ENCODE results near the gene KRTAP5-9. TPM values are rescaled to one million over a fixed set of nuclear protein-coding genes. Genes with fewer than 3 reads are reported as not detected.

The KRTAP5-9 gene
- total and polyA plus RNA-seq, 2 donors (not counting 3 experiments of a cell fraction or from before 2014, with no cell fraction given) = 0.28 TPM; not detected in 1

DNA sequence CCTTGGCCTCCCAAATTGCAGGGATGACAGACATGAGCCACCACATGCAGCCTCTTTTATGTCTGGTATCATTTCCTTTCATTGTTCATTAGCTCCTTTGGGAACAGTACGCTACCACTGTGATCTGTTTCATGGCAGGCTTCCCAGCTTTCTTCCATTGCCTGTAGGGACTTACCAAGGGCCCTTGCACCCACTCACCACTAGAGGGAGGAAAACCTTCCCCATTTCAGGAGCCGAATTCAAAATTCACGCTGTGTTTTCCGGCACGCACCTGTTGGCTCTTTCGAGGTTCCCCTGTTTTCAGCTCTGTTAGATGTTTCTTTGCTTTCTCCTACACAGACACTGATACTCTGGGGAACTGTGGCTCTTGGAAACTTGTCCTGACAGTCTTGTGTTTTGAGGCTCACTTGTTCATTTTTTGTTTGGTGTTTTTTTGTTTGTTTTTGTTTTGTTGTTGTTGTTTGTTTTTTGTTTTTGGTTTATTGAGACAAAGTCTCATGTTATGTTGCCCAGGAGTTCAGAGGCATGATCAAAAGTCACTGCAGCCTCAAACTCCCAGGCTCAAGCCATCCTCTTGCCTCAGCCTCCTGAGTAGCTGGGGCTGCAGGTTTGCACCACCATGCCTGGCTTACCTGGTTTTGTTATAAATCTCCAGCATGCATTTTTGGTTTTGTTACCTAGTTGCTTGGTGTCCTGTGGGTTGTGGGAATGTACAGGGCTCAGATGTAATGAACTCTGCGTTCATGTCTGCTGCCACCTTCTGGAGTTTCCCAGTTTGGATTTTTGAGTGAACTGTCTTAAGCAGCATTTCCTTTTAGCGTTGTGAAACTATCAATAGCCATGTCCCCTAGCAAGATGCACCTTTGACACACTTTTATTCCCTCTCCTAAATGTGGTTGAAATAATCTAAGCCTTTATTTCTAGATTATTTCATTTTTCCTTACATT is 32.1 kb downstream of the KRTAP5-9 start:
- H3K4me1 ChIP-seq (ENCODE audit: control insufficient read depth, extremely low read depth, insufficient read depth, low read length) = no peaks in the 10 kb centered on the region
- H2AFZ ChIP-seq (ENCODE audit: low read depth, low read length) = no peak overlapping the region
- H3K4me2 ChIP-seq (ENCODE audit: insufficient read depth, low read length) = no peak overlapping the region
- no peaks in the 10 kb centered on the region for H3K9me3 ChIP-seq (replicated peaks; ENCODE audit: control insufficient read depth, insufficient read depth, low read length)
- CTCF ChIA-PET = interaction anchor here (0.6 to 1.4 kb wide), 19 partner anchors 9 to 1110 kb away, joined by 3 to 28 read pairs (median 5); partner anchors contain the start of genes DHCR7, KRTAP5-10 and NADSYN1
- no peaks in the 10 kb centered on the region for H3K36me3 ChIP-seq (ENCODE audit: control insufficient read depth in 2 of 2, extremely low read depth in 1 of 2, insufficient read depth in 2 of 2, low read length in 2 of 2)
- dilution Hi-C loops (cut with MboI; ENCODE audit: extremely low pct_ligation_motif_present, low sequenced_read_pairs) = no loop called here
- TF ChIP-seq JUN (IDR thresholded peaks at IDR 0.05; ENCODE audit: borderline replicate concordance, insufficient read depth, insufficient read length, low read depth) (no peak), EZH2 (IDR thresholded peaks at IDR 0.05; ENCODE audit: borderline replicate concordance, low read depth, low read length, severe bottlenecking) (no peak), POLR2A (IDR thresholded peaks at IDR 0.05; ENCODE audit: low read depth, low read length) (no peak), MYC (IDR thresholded peaks at IDR 0.05; ENCODE audit: low read depth, low read length) (no peak), POLR2AphosphoS5 (IDR thresholded peaks at IDR 0.05; ENCODE audit: insufficient read depth, low read depth, low read length) (no peak)
- TF ChIP-seq, protein P1, sequence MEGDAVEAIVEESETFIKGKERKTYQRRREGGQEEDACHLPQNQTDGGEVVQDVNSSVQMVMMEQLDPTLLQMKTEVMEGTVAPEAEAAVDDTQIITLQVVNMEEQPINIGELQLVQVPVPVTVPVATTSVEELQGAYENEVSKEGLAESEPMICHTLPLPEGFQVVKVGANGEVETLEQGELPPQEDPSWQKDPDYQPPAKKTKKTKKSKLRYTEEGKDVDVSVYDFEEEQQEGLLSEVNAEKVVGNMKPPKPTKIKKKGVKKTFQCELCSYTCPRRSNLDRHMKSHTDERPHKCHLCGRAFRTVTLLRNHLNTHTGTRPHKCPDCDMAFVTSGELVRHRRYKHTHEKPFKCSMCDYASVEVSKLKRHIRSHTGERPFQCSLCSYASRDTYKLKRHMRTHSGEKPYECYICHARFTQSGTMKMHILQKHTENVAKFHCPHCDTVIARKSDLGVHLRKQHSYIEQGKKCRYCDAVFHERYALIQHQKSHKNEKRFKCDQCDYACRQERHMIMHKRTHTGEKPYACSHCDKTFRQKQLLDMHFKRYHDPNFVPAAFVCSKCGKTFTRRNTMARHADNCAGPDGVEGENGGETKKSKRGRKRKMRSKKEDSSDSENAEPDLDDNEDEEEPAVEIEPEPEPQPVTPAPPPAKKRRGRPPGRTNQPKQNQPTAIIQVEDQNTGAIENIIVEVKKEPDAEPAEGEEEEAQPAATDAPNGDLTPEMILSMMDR (IDR thresholded peaks at IDR 0.05; ENCODE audit: extremely low read depth in 1 of 2, insufficient read depth in 1 of 2, low read depth in 1 of 2, low read length in 2 of 2) = peak; percentile 76 to 86
- H3K4me3 ChIP-seq (replicated peaks in 1 of 3; ENCODE audit: insufficient read depth in 1 of 3, low read depth in 1 of 3, low read length in 3 of 3) = no peak overlapping the region
- POLR2A ChIA-PET = no interaction called here
- peaks cover 0 to 2% of the 10 kb centered on the region in 2 experiments for H3K27me3 ChIP-seq (ENCODE audit: control insufficient read depth in 2 of 2, insufficient read depth in 2 of 2, low read length in 2 of 2)
- intact Hi-C loops (cut with micrococcal nuclease) = loop anchor here (10.0 kb wide), 1 partner anchor 96 kb away; no protein-coding TSS in a partner anchor
- no peak overlapping the region for H3K9ac ChIP-seq (replicated peaks; ENCODE audit: extremely low read depth, insufficient read depth, low read length)
- DNase-seq (ENCODE audit: low read depth, low spot score) = peak; percentile 63
- H3K27ac ChIP-seq (ENCODE audit: insufficient read depth, low read depth, low read length) = no peak overlapping the region
- BruUV-seq (replicated peaks) = no TSS peak
- peak; percentile 91 for FAIRE-seq
- H4K20me1 ChIP-seq (replicated peaks; ENCODE audit: control insufficient read depth, extremely low read depth, insufficient read depth, low read length) = no peaks in the 10 kb centered on the region
- no peaks in the 10 kb centered on the region for H3K9me1 ChIP-seq (replicated peaks; ENCODE audit: control insufficient read depth, extremely low read depth, insufficient read depth, low read length)
- H3K79me2 ChIP-seq (ENCODE audit: control insufficient read depth, insufficient read depth, low read length) = no peaks in the 10 kb centered on the region
